Activated T-helper 17 cell treated with anti-CD3 and anti-CD28 coated beads, Interleukin-2, amount 50 U/mL, for 72 hours (primary cell): Measurements from ENCODE around the gene KIAA0586. TPM values are rescaled to one million over a fixed set of nuclear protein-coding genes. Genes with fewer than 3 reads are reported as not detected.

Source experiments
- total RNA-seq, 2 donors: library from RNA; stranded (reverse); gene quantifications; one replicate each; pipeline ENCODE4 v1.2.3, GENCODE V29; 2022

KIAA0586 gene
- total RNA-seq, 2 donors from 2014 or later: 39.7 to 40.6 TPM

Other genes starting within 250 kb of the KIAA0586 start
- gene ACTR10, start 227.6 kb upstream of the KIAA0586 start, total RNA-seq: 10 to 100 TPM; 33.4 to 37.0 TPM
- gene PSMA3, start 182.9 kb upstream of the KIAA0586 start, total RNA-seq: 100 to 1,000 TPM; 190 to 352 TPM
- gene ARID4A, start 129.2 kb upstream of the KIAA0586 start, total RNA-seq: 10 to 100 TPM; 31.2 to 40.8 TPM
- not detected for gene TOMM20L, start 31.8 kb upstream of the KIAA0586 start, total RNA-seq
- gene TIMM9, start 188 bp upstream of the KIAA0586 start, total RNA-seq: 10 to 100 TPM; 31.9 to 39.8 TPM
- 1 to 10 TPM; 2.5 to 2.8 TPM for gene DACT1, start 210.2 kb downstream of the KIAA0586 start, total RNA-seq